Choroid plexus epithelial cell (primary cell): ENCODE measurements around the gene TULP1.
A peak's percentile ranks its signal among the peaks of the same experiment; 100 is the strongest.

Source experiments
- DNase-seq: peaks from one replicate; pipeline ENCODE4 v3.0.0-alpha.2; 2010; ENCODE audit warnings: low read depth
- H3K4me3 ChIP-seq: 2 replicates; pipeline ENCODE4 v1.5.1; 2011; ENCODE audit warnings: low read depth, mild to moderate bottlenecking, control low read depth, low read length, moderate library complexity
- TF ChIP-seq, protein P1 (sequence below): conservative IDR thresholded peaks from 2 replicates; pipeline ENCODE4 v1.5.1; 2011; ENCODE audit warnings: low read depth, mild to moderate bottlenecking, control low read depth, inconsistent platforms, low read length, moderate library complexity

TULP1 gene

DNA sequence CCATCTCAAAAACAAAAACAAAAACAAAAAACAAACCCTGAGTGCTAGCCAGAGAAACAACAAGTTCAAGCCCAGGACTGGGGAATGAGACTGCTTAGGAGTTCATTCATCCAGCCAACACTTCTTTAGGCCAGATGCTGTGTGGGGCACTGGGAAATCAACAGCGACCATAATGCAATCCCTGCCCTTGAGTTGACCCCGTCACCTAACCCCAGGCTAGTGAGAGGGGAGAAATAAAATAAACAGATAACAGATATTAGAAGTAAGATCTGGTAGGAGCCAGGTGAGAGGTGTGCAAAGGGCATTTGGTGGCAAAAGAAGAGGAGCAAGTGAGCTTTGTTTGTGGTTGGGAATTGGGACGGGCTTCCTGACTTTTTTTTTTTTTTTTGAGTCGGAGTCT lies 49.4 kb downstream of the TULP1 start:
- no peak overlapping the region for H3K4me3 ChIP-seq
- TF ChIP-seq, protein P1, sequence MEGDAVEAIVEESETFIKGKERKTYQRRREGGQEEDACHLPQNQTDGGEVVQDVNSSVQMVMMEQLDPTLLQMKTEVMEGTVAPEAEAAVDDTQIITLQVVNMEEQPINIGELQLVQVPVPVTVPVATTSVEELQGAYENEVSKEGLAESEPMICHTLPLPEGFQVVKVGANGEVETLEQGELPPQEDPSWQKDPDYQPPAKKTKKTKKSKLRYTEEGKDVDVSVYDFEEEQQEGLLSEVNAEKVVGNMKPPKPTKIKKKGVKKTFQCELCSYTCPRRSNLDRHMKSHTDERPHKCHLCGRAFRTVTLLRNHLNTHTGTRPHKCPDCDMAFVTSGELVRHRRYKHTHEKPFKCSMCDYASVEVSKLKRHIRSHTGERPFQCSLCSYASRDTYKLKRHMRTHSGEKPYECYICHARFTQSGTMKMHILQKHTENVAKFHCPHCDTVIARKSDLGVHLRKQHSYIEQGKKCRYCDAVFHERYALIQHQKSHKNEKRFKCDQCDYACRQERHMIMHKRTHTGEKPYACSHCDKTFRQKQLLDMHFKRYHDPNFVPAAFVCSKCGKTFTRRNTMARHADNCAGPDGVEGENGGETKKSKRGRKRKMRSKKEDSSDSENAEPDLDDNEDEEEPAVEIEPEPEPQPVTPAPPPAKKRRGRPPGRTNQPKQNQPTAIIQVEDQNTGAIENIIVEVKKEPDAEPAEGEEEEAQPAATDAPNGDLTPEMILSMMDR, result no peak
- DNase-seq, result no peak

DNA sequence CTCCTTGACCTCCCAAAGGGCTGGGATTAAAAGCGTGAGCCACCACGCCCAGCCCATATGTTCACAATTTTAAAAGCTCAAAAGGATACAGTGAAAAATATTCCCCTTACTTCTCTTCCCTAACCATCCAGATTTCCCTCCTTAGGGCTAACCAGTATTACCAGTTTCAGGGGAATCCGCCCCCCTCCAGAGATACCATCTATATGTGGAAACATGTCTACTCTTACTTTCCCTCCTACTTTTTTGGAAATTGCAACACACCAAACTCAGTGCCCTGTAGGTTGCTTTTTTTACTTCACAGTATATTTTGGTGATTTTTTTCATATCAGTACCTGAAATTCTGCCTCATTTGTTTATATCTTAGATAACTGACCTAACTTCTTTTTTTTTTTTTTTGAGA lies 51.4 kb downstream of the TULP1 start:
- DNase-seq, result no peak
- TF ChIP-seq, protein P1, result no peak

DNA sequence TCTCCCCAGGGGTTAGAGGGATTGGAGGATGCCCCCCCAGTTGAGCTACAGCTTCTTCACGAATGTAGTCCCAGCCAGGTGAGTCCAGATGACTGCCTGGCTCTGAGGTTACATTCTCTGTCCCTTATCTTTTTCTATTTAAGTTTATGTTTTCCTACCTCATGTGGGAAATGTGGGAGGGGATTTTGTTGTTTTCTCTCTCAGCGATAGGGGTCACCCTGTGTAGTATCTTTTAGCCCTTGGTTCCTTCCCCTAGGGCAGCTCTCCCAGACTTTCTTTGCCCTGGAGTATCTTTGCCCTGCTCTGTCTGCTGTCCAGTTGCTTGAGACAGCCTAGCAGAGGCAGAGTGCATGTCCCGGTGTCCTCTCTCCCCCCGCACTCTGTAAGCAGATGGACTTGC lies 54.8 kb downstream of the TULP1 start:
- no peak overlapping the region for H3K4me3 ChIP-seq
- no peak for DNase-seq
- TF ChIP-seq, protein P1, result no peak

More for the DNA sequence above, 51.4 kb downstream of the TULP1 start:
- no peak overlapping the region for H3K4me3 ChIP-seq

DNA sequence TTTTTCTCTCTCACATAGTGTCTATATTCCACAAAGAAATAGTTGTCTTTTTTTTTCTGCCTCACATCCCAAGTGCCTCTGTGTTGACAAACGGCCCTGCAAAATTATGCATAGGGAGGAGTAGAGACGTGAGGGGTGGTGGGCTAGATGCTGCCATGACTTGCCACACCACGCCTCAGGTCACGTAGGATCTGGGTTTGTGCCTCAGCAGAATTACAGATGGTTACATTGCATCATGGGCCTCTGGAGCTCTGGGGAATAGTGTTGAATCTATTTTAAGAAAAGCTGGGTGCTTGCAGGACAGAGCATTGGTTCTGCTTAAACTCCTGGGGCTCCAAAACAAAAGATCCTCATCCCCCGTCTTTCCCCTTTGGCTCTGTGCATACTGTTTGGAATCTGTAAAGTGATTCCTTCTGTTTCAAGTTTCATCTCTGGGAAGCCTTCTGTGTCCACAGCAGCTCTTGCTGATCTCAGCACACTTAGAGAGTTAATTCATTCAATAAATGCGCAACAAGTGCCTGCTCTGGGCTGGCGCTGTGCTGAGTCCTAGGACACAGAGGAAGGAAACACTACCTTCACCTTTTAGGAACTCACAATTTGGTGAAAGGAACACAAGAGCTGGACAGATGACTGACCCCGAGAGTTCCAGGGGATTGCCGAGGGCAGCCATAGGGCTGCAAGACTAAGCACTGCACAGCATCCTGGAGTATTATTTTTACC lies 58.1 kb downstream of the TULP1 start:
- DNase-seq, result no peak
- TF ChIP-seq, protein P1, result no peak

DNA sequence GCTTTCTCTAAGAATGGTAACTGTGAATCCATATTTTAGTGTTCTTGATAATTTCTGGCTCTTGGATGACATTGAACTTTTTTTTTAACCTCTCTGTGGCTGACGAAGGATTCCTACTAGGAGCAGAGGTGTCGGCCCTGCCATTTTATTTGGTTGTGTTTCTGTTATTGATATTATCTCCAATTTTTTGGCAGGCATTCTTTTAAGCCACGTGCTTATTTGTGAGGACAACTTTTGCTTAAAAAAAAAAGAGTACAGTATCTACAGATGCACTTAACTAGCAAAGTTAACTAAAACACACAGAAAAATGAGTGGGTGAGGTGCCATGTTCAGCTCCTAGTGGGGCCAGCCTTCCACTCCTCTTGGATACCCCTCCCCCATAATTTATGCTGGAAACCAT lies 59.5 kb downstream of the TULP1 start:
- TF ChIP-seq, protein P1, result no peak
- peak overlapping the region; percentile 73 for H3K4me3 ChIP-seq
- DNase-seq, result no peak

More for the DNA sequence above, 58.1 kb downstream of the TULP1 start:
- H3K4me3 ChIP-seq, result no peak overlapping the region

DNA sequence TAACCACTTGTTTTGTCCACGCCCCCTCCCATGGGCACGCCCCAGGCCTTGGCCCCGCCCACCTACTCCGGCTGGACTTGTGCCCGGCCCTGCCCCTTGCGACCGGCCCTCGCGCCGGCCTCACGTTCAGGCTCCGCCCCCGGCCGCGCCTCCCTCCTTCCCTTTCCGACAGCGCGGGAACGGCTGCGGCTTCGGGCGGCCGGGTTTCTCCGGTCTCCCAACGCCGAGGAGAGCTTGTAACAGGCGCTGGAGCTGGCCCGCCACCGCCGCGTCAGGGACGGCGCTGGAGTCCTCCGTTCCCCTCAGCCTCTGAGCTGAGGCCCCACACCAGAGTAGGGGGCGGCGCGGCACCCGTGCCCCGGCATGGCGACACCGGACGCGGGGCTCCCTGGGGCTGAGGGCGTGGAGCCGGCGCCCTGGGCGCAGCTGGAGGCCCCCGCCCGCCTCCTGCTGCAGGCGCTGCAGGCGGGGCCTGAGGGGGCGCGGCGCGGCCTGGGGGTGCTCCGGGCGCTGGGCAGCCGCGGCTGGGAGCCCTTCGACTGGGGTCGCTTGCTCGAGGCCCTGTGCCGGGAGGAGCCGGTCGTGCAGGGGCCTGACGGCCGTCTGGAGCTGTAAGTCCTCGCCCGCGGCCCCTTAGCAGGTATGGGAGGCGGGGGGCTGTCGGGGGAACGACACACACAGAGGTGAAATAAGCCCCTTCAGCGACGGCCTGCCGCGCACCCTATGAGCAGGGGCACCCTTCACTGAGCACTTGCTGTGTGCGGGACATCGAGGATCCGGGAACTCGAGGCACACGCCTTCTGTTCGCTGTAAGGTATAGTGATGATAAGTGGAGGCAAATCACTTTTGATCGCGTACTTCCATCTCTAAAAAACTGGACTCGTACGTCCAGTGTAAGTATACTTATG lies 60.3 kb downstream of the TULP1 start, which contains the start of gene FANCE:
Gene FANCE (plus strand): TSS at position 156 of the 908 bp plus-strand sequence. CDS start 208 bp downstream, at position 364.
- H3K4me3 ChIP-seq, result peak within 1 kb of the TSS; percentile 73
- TF ChIP-seq, protein P1, result no peak
- DNase-seq, result peak; percentile 95
